ENCODE measurements around the gene PLCL1.

- no peak for TF ChIP-seq CTCF (IDR thresholded peaks at IDR 0.05)
- TF ChIP-seq POLR2AphosphoS5 (IDR thresholded peaks at IDR 0.05): no peak
Measured at GRCh38 chr2:197929008-197929885, 124.9 kb downstream of the PLCL1 start.
